Panc1 (cell line): ENCODE results near the gene COL16A1. TPM values are rescaled to one million over a fixed set of nuclear protein-coding genes. Genes with fewer than 3 reads are reported as not detected.

ENCODE experiments used
- ATAC-seq: fragments of 200-7000 bp; cut with Tn5 transposase; 2 replicates; pipeline ENCODE4 v1.9.1; 2020; ENCODE audit warnings: mild to moderate bottlenecking, moderate library complexity
- BruUV-seq: library from RNA; stranded (reverse); fragments of 400-500 nt; replicated peaks from 2 replicates; lab custom pipeline; 2021; lab: Mats Ljungman, UMichigan
- CTCF ChIA-PET: fragments of 300-600 bp; sonication (Branson Sonifier 250); formaldehyde crosslinking; loops from one replicate; lab custom pipeline; 2022; ENCODE audit warnings: antibody characterized with exemption; lab: Charles Lee
- POLR2A ChIA-PET: fragments of 300-600 bp; sonication (Branson Sonifier 250); formaldehyde crosslinking; loops from one replicate; lab custom pipeline; 2022; ENCODE audit warnings: antibody characterized with exemption; lab: Charles Lee
- DNase-seq: peaks from one replicate; pipeline ENCODE4 v3.0.0-alpha.2; 2010; ENCODE audit warnings: low read depth, low spot score
- H3K27ac ChIP-seq: 2 replicates; pipeline ENCODE4 v1.5.1; 2011; ENCODE audit warnings: mild to moderate bottlenecking, low read length, inconsistent platforms
- H3K27me3 ChIP-seq: fragments of 200-500 bp; sonication (Bioruptor generic); 2 replicates; pipeline ENCODE4 v1.6.0; 2014; ENCODE audit warnings: low read length, inconsistent platforms; ENCODE audit not compliant: control insufficient read depth, insufficient read depth
- H3K36me3 ChIP-seq: fragments of 200-500 bp; sonication (Bioruptor generic); 2 replicates; pipeline ENCODE4 v1.5.1; 2014; ENCODE audit warnings: inconsistent platforms, mild to moderate bottlenecking, low read length, moderate library complexity; ENCODE audit not compliant: control insufficient read depth, insufficient read depth
- H3K4me1 ChIP-seq: 2 replicates; pipeline ENCODE4 v1.5.1; 2011; ENCODE audit warnings: inconsistent platforms, mild to moderate bottlenecking, low read length, moderate library complexity; ENCODE audit not compliant: control insufficient read depth, insufficient read depth
- H3K4me3 ChIP-seq, 2 experiments: 2 replicates each; pipeline ENCODE4 v1.5.1; 2011 to 2012; ENCODE audit warnings: low read depth in 2 of 2, low read length in 2 of 2, mild to moderate bottlenecking in 2 of 2, inconsistent platforms in 1 of 2, moderate library complexity in 1 of 2
- H3K9me3 ChIP-seq: fragments of 200-500 bp; sonication (Bioruptor generic); 2 replicates; pipeline ENCODE4 v1.5.1; 2014; ENCODE audit warnings: low read depth, mild to moderate bottlenecking, inconsistent platforms, low read length, moderate library complexity; ENCODE audit not compliant: control insufficient read depth, insufficient read depth
- POLR2AphosphoS5 ChIP-seq: IDR thresholded peaks from 2 replicates; pipeline ENCODE4 v1.6.1; 2012; ENCODE audit warnings: mild to moderate bottlenecking, low read depth, low read length, moderate library complexity
- REST ChIP-seq, 2 experiments: IDR thresholded peaks; 2 replicates each; pipeline ENCODE4 v1.6.1; 2011 to 2012; ENCODE audit warnings: low read depth in 2 of 2, control low read depth in 1 of 2, low read length in 1 of 2, mild to moderate bottlenecking in 1 of 2, moderate library complexity in 1 of 2; ENCODE audit not compliant: insufficient read depth in 1 of 2
- SIN3A ChIP-seq: IDR thresholded peaks from 2 replicates; pipeline ENCODE4 v1.6.1; 2012; ENCODE audit warnings: low read depth, mild to moderate bottlenecking, low read length, moderate library complexity, borderline replicate concordance; ENCODE audit not compliant: insufficient read depth
- TCF7L2 ChIP-seq: IDR thresholded peaks from 2 replicates; pipeline ENCODE4 v1.6.1; 2011; ENCODE audit warnings: mild to moderate bottlenecking, low read depth, low read length, inconsistent platforms
- in situ Hi-C: cut with HindIII; loops from 2 replicates; pipeline ENCODE4 v1.10.0; 2016; ENCODE audit warnings: low sequenced_read_pairs, low pct_unique_long_range_greater_than_20kb
- intact Hi-C: fragments of 100-400 bp; cut with micrococcal nuclease; formaldehyde crosslinking; loops from one replicate; pipeline ENCODE4 v1.10.0; 2022; ENCODE audit not compliant: unreplicated experiment
- total RNA-seq: library from RNA; stranded (reverse); gene quantifications from one replicate; pipeline ENCODE4 v1.2.1, GENCODE V29; 2021; ENCODE audit not compliant: unreplicated experiment
- TF ChIP-seq, protein P1 (sequence below): fragments of 450-650 bp; IDR thresholded peaks from 2 replicates; pipeline ENCODE4 v1.5.1; 2017; ENCODE audit warnings: mild to moderate bottlenecking

The COL16A1 gene
- total RNA-seq, 1 experiment from 2014 or later, result 7.6 TPM

- no TSS peak for BruUV-seq
- Histone ChIP-seq H3K4me3 (no peak overlapping the region), H3K27ac (no peak overlapping the region), H3K27me3 (peaks cover 5% of the 10 kb centered on the region), H3K4me1 (peaks cover 3% of the 10 kb centered on the region), H3K36me3 (no peaks in the 10 kb centered on the region), H3K9me3 (no peaks in the 10 kb centered on the region)
- ATAC-seq (no peak), DNase-seq (no peak)
- POLR2A ChIA-PET, result no interaction called here
- intact Hi-C loops, result no loop called here
- CTCF ChIA-PET, result no interaction called here
- in situ Hi-C loops, result no loop called here
- TF ChIP-seq POLR2AphosphoS5, result no peak
- no peak for TF ChIP-seq SIN3A
- no peak for TF ChIP-seq REST (IDR thresholded peaks at IDR 0.05; ENCODE audit: insufficient read depth in 1 of 2, low read depth in 2 of 2, low read length in 1 of 2)
- TF ChIP-seq, protein P1, sequence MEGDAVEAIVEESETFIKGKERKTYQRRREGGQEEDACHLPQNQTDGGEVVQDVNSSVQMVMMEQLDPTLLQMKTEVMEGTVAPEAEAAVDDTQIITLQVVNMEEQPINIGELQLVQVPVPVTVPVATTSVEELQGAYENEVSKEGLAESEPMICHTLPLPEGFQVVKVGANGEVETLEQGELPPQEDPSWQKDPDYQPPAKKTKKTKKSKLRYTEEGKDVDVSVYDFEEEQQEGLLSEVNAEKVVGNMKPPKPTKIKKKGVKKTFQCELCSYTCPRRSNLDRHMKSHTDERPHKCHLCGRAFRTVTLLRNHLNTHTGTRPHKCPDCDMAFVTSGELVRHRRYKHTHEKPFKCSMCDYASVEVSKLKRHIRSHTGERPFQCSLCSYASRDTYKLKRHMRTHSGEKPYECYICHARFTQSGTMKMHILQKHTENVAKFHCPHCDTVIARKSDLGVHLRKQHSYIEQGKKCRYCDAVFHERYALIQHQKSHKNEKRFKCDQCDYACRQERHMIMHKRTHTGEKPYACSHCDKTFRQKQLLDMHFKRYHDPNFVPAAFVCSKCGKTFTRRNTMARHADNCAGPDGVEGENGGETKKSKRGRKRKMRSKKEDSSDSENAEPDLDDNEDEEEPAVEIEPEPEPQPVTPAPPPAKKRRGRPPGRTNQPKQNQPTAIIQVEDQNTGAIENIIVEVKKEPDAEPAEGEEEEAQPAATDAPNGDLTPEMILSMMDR, result no peak
- no peak for TF ChIP-seq TCF7L2
Measured at GRCh38 chr1:31614414-31615005, 89.3 kb downstream of the COL16A1 start.

GRCh38 chr1:31609514-31610118 lies 94.2 kb downstream of the COL16A1 start:
- TF ChIP-seq REST (IDR thresholded peaks at IDR 0.05; ENCODE audit: insufficient read depth in 1 of 2, low read depth in 2 of 2, low read length in 1 of 2) (no peak), POLR2AphosphoS5 (no peak), SIN3A (no peak), TCF7L2 (no peak)
- TF ChIP-seq, protein P1, result no peak
- Histone ChIP-seq H3K27me3 (no peaks in the 10 kb centered on the region), H3K9me3 (no peaks in the 10 kb centered on the region), H3K27ac (no peak overlapping the region), H3K4me1 (peaks cover 3% of the 10 kb centered on the region; the same call in 1 of the 2 replicates), H3K36me3 (no peaks in the 10 kb centered on the region), H3K4me3 (no peak overlapping the region)
- in situ Hi-C loops (no loop called here), intact Hi-C loops (no loop called here)
- ChIA-PET POLR2A (interaction anchor here (1.1 kb wide), 1 partner anchor 38 kb away, joined by 3 read pairs; no protein-coding TSS in a partner anchor), CTCF (interaction anchor here (1.2 kb wide), 1 partner anchor 414 kb away, joined by 3 read pairs; no protein-coding TSS in a partner anchor)
- DNase-seq, result no peak
- no TSS peak for BruUV-seq
- no peak for ATAC-seq
